NCI-H524 (cell line): ENCODE data around the gene CD47.

Experiments used
- DNase-seq, 2 experiments: peaks; one replicate each; lab custom pipeline; 2025; lab: John Stamatoyannopoulos, UW

Gene CD47

DNA sequence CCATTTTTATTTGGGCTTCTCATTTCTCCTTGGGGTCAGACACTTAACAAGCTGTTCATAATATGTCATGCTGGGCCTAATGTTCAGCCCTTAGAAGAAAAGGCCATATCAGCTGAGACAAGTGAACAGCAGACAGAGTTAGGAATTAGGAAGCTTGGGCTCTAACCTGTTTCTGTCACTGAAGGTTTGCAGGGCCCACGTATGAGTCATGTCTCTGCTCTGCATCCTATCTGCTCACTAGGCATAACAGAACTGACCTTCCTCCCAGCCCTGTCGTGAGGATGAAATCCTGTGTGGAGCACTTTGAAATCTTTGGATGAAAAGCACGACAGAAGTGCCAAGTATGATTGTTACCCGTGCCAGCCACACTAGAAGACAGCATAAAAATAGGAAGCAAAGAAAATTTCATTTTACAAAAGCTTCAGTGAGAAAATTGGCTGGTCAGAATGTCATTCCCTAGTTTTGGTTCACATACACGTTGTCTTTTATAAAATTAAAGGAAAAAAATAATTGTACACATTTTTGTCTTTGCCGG lies 26.5 kb upstream of the CD47 start:
- no peak for DNase-seq

DNA sequence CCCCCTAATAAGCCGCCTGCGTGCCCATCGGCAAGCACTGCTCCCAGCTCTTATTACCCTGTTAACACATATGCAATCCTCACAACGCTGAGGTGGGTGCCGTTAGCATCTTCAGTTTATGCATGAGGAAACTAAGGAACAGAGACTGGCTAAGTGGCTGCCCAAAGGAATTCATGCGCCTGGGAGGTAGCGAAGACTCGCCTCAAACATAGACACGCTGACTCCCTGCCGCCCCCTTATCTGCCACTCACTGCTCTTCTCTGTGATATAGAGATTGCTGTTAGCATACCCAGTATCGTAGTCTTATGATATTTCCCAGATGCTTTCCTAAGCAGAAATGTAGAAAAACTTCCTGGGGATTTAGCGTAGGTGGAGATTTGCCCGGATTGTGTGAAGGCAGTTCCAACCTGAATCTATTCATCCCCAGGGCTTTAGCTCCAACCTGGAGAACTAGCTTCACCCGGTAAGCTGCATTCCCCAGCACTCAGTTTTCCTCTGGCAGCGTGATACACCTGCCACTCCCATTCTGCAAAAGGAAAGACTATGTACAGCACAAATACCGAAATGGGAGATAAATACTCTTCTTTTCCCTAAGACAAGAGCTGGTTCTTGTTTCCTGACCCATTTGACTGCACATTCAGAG lies 23.7 kb upstream of the CD47 start:
- DNase-seq, result no peak

DNA sequence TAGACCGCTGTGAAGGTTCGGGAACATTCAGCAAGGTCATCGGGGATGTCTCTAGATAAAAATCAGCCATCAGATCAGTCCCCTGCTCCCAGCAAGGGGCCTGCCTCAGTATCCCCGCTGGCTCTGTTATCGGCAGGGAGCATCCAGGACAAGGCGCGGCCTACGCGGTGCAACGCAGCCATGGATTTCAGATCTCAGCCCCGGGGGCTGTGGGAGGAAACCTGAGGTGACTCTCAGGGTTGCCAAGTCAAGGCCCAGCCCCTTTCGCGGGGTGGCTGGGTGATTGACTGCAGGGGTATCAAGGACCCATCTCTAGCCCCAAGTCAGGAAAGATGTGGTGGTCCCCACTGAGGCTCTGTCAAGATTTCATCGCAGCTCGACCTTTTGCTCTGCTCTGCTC lies 23.1 kb upstream of the CD47 start:
- DNase-seq, result no peak

DNA sequence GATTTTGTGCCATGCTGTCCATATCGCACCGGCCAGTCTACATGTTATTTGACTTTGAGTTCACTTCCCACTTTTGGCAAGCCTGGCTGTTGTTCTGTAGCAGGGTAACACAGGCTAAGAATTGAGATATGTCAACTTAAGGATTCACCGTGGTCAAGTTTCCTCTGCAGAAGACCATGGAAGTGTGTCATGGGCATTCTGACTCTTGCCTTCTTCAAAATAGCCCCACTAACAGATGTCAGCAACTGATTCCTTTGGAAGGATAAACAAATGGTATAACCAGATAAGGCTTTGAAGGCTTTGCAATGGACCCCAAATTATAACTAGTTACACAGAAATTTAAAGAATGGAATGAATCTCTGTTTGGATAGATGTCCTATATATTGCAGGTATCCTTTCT lies 20.1 kb upstream of the CD47 start:
- no peak for DNase-seq

DNA sequence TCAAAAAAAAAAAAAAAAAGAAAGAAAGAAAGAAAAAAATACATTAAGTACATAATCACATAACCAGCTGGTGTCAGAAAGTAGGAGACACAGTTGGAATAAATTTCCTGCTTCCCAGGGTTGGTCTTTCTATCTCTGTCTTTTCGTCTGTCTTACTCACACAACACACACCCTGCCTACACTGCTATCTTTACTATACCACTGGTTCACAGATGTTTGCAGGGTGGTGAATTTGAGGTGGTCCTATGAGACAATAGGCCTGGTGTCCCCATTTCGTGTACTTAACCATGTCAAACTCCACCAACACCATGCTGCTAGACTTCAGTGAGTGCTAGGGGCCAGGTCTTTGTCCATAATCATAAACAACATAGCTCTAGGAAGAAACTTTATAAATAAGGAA lies 17.6 kb upstream of the CD47 start:
- no peak for DNase-seq

DNA sequence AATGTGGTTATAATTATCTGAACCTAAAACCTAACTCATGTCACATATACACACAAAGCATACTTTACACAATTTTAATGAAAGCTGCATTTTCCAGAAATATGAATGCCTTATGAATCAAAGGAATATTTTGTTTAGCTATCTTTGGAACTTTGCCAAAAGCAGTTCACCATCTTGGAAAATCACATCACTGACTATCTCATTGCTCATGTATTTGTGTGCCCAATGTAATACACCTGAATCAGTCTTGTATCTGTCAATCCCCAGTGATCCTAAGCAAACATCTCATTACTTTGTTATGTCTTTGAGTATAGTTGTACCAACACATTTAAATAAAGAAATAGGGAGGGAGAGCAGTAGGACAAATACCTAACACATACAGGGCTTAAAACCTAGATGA lies 15.6 kb upstream of the CD47 start:
- no peak for DNase-seq

DNA sequence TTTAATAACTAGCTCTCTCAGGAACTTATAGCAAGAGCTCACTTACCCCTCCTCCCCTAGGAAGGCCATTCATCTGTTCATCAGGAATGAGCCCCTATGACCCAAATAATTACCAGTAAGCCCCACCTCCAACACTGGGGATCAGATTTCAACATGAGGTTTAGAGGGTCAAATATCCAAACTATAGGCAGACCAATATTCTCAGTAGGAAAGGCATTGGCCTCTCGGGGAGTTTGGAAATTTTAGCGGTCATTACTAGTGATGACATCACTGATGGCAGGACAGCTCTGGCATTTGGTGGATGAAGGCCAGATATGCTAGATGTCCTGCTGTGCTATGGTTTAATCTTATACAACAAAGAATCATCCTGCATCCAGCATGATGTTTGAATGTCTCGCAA lies 15.2 kb upstream of the CD47 start:
- peak in 1 of 2 experiments; percentile 19 for DNase-seq

DNA sequence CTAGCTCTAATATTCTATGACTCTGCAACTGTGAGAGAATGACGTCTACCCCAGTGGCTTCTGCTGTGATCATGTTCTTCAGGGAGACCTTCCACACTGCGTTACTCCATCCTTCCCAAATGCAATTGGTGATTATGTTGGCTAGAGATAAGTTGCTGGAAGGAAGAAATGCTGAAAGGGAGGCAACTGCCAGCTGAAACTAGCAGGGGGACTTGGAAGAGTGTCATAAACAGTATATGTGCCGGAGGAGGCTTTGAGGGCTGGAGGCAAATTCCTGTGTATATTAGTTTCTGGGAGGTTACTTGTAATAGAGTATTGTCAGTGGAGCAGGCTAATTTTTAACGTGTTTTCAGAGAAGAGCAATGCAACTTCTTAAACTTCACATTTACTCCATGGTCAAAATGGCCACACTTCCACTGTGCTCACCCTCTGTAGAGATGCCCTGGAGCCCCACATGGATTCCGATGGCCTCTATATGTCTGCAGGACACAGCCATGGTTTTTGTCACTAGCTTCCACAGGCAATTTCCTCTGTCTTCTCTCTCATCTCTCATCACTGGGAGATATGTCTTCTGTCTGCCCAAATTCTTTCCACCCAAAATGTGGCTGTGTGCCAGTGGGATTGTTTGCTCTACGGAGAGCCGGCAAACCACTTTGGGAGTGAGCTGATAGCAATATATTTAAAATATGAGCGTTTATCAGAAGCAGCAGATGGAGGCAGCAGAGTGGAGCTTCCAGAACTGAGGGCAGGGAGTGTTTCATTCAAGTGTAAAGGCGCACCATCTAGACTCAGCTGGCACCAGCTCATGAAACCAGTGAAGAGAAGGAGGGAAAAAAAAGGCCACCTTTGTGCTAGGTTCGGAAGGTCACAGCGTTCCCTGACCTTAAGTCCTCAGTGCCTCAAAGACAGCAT lies 13.3 kb upstream of the CD47 start:
- DNase-seq, result no peak

DNA sequence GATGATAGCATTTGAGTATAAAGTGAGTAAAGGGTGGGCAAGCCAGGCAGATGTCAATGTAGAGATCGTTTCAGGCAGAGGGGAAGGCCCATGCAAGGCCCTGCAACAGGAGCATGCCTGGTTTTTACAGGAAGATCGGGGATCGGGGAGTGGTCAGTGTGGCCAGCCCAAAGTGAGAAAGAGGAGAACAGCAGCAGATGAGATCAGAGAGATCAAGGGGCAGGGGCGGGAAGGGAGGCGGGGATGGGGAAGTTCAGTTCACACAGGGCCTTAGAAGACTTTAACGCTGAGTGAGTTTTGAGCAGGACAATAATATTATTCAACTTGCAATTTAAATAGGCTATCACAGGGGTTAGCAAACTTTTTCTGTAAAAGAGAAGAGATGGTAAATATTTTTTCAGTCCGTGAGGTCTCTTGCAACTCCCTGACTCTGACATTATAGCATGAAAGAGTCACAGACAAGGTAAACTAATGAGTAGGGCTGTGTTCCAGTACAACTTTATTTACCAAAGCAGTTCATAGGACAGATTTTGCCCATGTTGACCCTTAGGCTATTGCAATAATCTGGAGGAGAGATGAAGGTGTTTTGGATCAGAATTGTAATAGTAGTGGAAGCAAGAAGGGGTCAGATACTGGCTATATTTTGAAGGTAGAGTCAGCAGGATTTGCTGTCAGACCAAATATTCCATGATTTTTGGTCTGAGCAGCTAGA lies 12.4 kb upstream of the CD47 start:
- DNase-seq, result no peak

DNA sequence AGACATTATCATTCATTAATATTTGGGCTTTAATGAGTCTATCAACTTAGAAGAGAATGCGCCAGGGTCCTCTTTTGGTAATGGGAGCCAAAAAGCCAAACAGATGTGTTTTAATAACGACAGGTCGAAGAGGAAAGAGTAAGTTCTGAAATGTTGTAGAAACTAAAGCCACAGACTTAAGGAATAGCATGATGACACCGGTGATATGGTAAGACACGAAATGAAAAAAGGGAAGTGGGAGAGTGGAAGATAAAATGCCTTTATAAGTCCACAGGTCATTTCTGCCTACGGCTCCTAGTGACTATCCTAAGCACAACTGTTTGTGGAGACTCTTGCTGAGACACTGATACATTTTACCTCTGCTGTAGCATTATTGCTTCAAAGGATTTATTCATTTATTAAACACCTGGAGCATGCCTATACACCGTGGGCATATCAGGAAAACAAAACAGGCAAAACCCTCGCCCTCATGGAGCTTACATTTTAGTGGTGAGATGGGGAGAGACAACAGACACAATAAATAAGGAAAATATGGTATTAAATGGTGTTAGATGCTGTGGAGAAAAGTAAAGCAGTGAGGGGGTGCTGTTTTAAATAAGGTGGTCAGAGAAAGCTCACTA lies 11.7 kb upstream of the CD47 start:
- no peak for DNase-seq

DNA sequence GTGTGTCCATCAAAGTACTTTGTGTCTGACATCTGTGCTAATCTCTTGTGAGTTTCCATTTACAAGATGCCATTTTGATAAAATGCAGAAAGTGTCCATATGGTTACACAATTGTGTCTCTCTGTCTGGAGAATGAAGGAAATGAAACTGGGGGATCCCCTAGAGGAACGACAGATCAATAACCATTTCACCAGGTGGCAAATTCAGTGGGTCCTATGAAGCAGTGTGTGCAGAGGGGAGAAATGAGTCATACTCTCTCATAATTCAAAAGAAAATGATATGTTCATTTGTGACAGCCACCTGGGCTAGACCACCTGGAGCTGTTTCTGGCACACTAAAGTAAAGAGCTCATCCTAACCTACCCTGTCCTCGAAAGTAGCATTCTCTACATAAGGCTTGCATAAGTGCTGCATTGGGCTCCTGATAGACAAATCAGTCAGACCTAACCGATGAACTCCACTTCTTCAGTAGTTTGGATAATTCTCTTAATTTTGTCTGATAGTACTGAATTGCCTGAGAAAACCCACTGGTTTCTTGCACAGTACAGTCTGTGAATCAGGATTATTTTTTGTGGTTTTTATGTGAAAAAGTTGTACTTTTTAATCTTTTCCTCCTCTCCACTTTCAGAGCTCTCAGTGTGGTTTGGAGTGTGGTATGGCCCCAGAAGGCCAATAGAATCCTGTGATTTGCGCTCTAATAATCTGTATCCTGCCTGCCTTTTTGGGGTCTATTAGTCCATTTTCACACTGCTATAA lies 10.3 kb upstream of the CD47 start:
- peak in 1 of 2 experiments; percentile 69 for DNase-seq

DNA sequence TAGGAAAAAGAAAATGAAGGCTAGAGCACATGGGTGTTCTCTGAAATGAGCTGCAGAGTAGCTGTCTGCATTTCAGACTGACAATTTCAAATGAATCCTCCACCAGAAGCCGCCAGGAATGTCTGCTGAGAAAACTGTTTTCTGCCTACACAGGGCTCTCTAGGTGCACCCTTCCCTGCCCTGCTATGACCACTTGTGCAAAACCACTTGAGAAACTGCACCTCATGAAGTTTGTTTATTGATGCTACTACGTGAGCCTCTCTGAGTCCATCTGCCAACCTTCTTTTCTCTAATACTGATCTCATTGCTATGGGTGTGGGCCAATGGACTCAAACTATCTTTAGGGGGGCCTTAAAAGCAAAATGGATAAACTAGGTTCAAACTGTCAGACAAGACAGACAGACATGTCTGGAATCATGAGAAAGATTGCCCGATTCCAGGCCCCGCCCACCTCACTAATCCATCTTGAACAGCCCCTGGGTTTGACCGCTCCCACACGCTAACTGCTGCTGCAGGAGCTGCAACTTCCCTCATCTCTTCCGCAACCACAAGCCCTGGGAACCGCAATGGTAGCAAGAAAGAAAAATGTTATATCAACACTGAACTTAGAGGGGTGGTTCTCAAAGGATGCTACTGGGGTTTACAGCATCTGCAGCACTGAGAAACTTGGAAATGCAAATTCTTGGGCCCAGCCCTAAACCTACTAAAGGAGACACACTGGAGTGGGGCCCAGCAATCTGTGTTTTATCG lies 9.0 kb upstream of the CD47 start:
- peak; percentile 8 to 47 for DNase-seq

DNA sequence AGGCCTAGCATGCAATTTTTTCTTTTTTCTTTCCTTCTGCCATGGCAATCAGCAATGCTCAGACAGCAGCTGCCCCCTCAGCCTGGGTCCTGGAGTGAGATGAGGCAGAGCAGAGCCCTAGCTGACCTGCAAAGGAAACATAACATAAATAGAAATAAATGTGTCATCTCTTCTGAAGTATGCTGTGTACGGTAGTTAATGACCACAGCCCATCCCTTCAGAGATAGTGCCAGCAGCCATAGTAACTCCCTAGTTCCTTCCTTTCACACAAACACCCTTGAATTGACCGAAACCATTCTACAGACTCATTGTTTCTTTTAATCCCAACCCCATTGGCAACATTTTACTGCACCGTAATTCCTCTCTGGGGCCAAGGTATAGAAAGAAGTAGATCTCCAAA lies 8.4 kb upstream of the CD47 start:
- no peak for DNase-seq

DNA sequence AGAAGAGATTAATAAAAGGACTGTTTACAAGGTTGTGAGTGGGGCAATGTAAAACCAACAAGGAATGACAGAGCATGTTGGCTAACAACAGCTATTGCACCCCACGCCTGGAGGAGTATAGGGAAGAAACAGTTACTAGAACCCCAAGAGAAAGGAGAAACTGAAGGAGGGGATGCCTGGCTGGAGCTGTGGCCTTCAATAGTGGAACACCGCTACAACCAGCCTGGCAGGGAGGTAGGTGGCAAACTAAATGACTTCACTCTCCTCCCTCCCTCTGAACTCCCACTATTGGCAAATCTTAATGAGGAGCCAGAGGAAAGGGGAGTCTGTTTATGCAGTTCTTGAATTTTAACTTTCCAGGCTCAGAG lies 7.2 kb upstream of the CD47 start:
- no peak for DNase-seq

DNA sequence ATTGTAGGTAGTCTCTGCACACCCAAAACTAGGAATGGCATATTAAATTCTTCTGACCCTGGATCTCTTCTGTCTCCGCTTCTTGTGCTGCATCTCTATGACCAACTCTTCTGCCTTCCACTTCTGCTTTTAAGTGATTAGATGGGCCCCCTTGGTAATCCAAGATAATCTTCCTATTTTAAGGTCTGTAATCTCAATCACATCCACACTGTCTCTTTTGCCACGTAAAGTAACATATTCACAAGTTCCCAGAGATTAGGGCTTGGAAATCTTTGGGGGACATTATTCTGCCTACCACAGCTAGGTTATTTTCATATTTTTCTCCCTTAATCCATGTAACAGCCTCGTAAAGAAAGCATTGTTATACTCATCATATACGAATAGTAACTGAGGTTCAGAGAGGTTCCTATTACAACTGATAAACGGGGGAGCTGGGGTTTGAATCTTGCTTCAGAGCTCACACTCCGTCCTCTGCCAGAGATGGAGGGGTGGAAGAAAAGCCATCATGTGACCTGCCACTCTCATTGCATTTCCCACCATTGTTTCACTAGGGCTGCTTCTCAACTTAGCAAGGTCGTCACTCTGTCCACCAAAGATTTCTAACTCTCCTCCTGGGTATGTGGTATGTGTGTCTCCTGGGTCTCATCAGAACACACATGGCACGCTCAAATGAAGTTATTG lies 6.6 kb upstream of the CD47 start:
- no peak for DNase-seq

DNA sequence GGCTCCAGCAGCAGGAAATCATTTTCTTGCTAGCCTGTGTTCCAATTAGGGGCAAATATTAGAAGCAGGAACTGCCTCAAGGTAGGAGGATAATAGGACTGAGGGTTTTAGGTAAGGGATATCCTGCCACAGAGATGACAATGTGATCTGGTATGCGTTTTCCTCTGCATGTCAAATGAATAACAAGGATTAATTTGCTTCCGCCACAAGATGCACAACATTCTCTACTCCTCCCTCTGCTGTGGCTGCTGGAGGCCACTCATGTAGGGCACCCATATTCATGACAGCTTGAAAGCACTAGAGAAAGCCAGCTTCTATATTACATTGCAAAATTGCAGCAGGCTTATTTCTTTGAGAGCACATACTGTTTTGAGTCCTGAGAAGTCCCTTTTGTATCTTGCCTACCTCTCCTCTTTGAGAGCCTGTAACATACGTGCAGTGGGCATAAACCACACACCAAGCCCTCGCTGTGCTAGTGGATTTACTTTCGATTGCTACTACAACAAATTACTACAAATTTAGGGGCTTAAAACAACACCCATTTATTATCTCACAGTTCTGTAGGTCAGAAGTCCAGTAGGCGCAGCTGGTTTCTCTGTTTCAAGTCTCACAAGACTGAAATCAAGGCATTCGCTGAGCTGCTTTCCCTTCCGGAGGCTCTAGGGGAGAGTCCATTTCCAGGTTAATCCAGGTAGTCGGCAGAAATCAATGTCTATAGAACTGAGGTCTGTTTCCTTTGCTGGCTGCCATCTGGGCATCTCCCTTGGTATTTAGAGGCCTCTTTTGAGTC lies 5.9 kb upstream of the CD47 start:
- DNase-seq, result no peak

DNA sequence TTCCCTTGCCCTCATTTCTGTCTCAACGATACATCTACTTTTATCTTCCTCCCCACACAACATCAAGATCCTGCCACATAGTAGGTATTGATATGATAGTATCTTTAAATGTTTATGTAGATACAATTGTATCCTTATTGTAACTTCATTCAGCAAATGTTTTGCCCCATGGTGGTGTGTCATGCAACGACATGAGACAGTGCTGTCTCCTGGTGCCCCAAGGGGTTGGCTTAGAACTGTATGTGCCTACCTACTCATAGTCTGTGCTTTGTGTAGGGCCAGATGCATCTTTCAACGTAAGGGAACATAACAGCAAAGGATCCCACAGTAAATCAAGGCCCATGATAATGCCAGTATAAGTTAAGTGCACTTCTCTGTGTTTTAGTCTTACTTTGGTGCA lies 2.8 kb upstream of the CD47 start:
- DNase-seq, result no peak

DNA sequence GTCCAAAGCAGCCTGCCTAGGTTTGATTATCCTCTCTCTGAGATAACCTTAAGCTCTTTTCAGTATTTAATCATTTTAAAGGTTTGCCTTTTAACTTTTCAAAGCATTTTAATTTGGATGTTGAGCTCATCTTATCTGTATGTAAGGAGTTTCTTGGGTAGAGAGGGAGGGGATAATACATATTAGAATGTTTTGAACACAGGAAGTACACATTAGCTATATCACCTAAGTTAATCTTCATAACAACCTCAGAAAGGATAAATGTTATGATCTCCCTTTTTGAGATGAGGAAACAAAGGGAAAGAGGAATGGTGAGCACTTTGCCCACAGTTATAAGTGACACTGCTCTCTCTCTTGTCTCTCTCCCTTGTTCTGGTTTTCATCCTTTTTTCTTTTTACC lies 2.2 kb upstream of the CD47 start:
- no peak for DNase-seq

DNA sequence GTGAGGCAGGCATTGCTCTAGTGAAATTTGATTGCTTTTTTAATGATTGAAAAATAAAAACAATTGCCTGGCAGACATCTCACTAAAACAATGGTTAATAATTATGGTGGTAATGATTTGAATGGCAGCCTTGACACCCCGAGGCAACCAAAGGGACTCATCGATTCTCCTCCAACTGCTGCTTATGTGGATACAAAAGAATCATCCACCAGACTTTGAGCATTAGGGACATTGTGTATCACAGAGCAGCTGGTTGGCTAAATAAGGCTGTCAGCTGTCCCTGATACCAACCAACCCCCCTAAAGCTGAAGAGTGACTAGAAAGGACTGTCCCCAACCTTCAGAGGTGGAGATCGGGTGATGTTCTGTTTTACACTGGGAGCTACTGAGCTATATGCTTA lies 1.7 kb upstream of the CD47 start:
- DNase-seq, result no peak
